HG03066 (cell line): ENCODE results near the gene KRT8.
"Not testable (repeated sequence)": the region's sequence is repeated elsewhere in the genome, so short reads cannot be mapped to it uniquely, and the experiment has no call there.

ENCODE experiments used
- ATAC-seq: cut with Tn5 transposase; IDR thresholded peaks from one replicate; pipeline ENCODE4 v1.9.1; 2021; ENCODE audit warnings: low read depth; ENCODE audit not compliant: unreplicated experiment

Gene KRT8

DNA sequence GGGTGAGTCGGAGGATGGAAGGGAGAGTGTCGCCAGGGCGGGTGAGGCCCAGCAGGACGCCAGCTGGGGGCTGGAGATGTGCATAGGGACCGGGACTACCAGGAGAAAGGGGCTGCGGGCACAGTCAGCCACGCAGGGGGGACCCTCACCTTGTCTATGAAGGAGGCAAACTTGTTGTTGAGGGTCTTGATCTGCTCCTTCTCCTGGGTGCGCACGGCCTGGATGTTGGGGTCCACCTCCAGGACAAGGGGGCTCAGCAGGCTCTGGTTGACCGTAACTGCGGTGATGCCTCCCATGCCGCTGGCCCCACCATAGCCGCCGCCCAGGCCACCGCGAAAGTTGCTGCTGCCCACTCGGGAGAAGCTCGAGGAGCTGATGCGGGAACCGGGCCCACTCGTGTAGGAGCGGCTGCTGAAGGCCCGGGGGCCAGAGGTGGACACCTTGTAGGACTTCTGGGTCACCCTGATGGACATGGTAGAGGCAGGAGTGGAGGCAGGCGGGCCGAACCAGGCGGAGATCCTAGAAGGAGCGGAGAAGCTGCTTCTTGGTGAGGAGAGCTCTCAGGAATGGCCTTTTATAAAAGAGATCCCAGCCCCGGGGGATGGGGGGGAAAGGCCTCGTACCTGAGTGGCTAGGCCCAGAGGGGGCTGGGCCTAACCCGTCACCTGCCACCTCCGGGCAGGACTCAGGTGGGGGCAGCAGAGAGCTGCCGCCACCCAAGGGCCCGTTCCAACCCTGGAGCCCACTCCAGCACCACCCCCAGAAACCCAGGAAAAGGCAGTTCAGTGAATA lies at the start of gene KRT8:
TSS of gene KRT8 (minus strand) at position 568 of the 792 bp plus-strand sequence. CDS start at position 473, 95 bp downstream.
- not testable (repeated sequence) for ATAC-seq

DNA sequence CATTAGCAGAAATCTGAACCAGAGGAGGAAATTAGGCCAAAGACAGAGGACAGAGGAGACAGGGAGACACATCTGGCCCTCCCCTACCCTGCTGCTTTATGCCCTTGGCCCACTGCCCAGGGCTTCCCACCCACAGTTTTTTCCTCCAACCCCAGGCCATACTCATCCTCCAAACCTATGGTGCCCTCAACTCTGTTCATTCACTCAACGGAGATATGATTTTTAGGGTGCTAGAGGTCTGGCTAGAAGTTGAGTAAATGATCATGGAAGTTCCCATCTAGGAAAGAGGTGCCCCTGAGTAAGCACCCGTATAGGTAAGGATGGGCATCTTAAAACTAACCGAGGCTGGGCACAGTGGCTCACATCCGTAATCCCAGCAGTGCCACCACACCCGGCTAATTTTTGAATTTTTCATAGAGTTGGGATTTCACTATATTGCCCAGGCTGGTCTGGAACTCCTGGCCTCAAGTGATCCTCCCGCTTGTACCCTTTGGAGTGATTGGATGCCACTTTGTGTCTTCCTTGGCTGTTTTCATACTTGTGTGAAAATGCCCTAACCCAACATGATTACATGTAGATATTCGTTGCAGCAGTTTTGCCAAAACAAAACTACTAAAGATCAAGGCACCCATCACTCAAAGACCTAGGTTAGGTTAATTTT lies 48.4 kb upstream of the KRT8 start:
- ATAC-seq: no peak

DNA sequence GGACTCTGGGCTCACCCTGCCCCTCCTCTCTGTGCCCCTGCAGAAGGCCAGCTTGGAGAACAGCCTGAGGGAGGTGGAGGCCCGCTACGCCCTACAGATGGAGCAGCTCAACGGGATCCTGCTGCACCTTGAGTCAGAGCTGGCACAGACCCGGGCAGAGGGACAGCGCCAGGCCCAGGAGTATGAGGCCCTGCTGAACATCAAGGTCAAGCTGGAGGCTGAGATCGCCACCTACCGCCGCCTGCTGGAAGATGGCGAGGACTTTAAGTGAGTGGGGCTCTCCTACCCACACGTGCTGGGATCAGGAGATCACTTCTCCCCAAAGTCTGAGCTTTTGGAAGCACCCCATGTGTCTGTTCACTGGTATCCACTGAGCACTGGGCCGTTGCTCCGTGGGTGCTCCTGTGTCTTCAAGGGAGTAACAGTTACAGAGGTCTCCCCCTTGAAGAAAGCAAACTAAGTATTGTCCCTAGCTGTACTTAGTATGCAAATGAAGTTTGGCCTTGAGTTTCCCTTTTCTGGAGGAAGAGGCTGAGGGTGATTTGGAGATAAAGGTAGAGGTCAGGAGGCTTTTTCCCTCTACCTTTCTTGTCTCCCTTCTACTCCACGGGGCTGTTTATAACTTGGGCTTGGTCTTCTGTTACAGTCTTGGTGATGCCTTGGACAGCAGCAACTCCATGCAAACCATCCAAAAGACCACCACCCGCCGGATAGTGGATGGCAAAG lies 47.4 kb upstream of the KRT8 start:
- ATAC-seq: no peak

DNA sequence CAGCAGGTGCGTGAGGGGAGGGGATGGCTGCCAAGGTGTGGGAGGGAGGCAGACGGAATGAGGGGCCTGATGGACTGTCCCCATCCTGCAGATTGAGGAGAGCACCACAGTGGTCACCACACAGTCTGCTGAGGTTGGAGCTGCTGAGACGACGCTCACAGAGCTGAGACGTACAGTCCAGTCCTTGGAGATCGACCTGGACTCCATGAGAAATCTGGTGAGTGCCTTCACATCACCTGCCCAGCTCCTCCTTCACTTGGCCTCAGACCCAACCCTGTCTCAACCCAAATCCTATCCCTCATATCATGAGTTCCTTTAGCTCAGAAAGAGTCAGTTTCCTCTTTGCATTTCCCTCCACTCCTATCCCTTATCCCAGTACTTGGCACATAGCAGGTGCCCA lies 46.8 kb upstream of the KRT8 start:
- ATAC-seq: no peak

DNA sequence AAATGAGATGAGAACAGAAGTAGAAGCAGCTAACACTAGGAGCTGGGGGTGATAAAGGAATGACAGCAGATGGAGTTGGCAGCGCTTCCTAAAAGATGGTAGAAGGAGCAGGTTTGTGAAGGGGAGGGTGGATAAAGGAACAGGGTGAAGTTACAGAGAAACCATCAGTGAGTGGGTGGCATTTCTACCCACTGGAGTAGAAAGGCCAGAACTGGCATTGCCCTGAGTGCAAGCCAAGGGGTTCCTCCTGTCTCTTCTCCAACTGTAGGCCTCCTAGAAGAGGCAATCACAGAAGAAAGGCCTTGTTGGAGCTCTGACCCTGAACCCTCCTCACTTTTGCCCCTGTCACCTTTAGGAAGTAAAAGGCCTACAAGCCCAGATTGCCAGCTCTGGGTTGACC lies 46.2 kb upstream of the KRT8 start:
- ATAC-seq: no peak

DNA sequence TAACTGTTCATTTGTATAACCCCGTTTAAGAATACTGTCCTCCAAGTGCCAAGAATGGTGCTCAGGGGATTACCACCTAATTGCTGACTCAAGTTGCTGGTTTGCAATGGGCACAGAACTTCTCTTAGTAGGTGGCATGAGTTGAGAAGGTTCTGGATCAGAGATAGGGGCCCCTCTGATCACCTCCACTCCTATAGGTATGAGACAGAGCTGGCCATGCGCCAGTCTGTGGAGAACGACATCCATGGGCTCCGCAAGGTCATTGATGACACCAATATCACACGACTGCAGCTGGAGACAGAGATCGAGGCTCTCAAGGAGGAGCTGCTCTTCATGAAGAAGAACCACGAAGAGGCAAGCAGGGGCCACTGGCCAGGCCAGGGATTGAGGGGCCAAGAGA lies 45.7 kb upstream of the KRT8 start:
- no peak for ATAC-seq

DNA sequence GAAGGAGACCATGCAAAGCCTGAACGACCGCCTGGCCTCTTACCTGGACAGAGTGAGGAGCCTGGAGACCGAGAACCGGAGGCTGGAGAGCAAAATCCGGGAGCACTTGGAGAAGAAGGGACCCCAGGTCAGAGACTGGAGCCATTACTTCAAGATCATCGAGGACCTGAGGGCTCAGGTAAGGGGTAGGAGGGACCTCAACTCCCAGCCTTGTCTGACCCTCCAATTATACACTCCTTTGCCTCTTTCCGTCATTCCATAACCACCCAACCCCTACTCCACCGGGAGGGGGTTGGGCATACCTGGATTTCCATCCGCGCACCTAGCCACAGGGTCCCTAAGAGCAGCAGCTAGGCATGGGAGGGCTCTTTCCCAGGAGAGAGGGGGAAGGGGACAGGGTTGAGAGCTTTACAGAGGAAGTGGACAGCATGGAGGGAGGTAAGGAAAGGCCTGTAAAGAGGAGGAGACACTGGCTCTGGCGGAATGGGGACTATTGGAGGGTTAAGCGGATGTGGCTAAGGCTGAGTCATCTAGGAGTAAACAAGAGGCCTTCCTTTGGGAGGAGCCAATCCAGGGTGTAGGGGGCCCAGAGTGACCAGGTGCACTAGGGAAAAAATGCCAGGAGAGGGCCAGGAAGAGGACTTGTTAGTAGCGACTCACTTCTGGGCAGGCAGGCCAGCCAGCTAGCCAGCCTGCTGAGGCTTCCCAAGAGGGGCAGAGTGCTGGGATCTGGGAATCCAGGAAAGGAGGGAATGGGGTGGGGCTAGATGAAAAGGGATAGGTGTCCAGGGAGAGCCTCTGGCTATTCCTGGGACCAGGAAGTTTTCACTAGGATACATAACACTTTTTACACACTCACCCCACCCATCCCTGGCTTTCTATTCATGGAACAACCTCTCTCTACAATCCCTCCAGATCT lies 44.8 kb upstream of the KRT8 start:
- ATAC-seq: no peak

DNA sequence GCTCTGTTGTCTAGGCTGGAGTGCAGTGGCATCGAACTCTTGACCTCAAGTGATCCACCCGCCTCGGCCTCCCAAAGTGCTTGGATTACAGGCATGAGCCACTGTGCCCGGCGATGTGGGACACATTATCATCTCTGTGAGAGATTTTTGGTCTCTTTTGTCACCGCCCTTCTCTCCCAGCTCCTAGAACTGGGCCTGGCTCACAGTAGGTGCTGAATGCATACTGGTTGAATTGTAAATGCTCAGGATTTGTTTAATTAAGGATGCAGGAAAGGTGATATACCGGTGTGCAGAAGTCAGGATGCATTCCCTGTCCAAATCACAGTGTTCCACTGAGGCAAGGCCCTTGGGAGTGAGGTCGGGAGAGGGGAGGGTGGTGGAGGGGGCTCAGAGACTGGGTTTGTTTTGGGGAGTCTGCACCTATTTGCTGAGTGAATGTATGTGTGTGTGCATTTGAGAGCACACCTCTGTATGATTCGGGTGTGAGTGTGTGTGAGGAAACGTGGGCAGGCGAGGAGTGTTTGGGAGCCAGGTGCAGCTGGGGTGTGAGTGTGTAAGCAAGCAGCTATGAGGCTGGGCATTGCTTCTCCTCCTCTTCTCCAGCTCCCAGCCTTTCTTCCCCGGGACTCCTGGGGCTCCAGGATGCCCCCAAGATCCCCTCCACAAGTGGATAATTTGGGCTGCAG lies 43.0 kb upstream of the KRT8 start:
- no peak for ATAC-seq

DNA sequence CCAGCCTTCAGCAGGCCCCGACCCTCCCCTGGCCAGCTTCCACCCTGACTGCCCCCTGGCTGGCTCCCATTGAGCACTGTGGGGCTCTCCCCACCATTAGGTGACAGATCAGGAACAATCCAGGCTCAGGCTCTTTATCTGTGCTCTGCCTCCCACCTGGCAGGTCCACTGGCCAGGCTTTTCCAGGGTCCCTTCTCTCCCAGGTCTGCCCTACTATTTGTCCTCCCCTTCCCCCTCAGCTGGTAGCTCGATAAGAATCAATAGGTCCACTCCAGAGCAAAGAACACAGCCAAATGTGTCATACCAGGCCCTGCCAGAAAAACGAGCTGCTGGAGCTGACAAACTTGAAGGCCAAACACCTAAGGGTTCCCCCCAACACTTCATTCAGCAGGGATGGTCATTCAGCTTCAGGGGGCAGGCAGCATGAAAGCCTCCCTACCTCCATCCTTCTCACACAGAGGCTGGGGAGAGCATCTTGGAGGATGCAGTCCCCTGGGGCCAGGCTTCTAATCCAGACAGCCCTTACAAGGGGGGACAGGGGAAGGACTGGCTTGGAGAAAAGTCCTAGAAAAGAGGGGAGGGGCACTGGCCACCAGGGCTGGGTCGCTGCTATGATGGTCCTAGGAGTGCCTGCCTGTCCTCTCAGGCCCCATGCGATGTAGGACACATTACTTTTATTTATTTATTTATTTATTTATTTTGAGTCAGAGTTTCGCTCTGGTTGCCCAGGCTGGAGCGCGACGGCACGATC lies 42.1 kb upstream of the KRT8 start:
- no peak for ATAC-seq

DNA sequence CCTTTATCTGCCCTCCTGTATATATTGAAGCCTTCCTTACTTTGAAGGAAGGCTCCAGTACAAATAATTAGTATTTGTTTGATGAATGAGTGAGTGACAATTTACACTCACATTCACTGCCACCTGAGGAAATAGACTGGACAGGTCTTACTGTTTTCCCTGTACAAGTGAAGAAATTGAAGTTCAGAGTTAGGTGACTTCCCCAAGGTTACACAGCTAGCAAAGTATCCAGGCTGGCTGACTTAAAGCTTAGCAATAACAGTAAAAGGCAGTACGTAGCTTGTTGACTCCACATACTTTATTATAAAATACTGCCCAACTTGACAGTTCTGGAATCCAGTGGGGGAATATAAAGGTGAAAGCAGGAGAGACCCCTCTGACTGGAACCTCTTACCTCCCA lies 41.5 kb upstream of the KRT8 start:
- ATAC-seq: no peak

DNA sequence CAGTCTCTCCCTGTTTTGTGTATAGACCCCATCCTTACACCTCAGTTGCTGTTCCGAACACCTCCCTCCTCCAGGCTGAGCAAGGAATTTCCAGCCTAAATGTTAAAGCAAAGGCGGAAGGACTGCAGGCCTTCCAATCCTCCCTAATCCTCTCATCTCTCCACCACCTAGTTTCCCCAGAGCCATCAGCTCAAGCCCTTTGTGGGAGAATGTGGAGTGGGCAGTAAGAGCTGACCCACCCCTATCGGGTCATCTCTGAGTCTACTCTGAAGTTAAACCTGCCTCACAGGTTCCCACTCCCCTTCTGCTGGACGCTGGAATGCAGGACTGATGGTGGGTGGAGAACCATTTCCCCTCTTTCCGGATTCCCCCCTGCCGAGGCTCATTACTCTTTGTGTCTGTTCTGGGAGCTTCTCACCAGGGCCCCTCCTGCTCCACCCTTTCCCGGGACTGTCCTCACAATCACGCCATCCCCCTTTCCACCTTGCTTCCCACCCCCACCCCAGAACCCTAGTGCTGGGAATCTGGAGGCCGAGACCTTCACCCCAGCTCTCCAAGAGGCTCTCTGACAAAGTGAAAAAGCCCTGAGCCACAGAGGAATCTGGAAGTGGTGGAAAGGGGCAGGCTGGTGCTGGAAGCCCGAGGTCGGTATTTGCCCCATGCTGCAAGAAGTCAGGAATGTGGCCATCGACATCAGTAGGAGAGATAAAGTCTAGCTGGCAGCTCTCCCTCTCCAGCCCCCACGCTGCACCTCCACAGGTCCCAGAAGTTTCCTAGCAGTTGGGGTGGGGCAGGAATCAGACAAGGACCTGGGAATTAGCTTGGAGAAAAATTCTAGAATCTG lies 40.7 kb upstream of the KRT8 start:
- no peak for ATAC-seq

DNA sequence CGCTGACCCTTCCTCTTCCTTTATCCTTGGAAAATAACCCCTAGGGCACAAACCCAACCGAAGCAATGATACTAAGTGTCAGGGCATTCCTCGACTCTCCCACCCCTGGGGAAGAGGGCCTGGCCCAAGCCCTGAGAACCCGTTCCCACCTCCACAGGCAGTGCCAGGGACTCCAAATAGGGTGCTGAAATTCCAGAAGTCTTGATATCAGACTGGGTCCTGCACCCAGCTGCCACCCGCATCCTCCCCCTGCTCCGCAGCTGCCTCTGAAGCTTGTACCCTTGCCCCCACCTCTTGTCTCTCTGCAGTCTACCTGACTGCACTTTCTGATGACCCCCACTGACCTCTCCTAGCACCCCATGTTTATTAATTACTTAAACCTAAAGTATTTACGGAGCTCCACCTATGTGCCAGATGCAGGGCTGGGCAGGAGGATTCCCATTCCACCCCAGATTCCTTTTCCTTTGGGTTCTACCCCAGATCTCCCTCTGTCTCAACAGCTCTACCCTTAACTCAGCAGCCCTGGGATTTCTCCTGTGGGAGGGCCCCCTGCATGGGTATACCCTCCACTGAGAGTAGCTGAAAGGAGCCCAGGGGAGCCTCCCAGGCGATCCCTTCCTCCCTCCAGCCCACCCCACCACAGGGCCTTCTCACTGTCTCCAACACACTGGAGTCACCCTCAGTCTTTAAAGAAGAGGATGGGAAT lies 40.0 kb upstream of the KRT8 start:
- no peak for ATAC-seq

DNA sequence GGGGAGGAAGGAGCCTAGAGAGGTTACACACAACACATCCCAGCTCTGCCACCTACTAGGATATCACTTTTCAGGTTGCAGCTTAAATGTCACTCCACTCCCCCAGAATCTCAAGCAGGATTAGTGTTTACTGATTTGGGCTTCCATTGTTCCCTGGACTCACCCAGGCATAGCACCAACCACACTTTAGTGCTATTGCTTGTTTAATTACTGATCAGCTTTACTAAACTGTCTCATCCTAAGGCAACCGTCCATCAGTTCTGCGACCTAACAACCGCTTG lies 38.0 kb upstream of the KRT8 start:
- no peak for ATAC-seq

DNA sequence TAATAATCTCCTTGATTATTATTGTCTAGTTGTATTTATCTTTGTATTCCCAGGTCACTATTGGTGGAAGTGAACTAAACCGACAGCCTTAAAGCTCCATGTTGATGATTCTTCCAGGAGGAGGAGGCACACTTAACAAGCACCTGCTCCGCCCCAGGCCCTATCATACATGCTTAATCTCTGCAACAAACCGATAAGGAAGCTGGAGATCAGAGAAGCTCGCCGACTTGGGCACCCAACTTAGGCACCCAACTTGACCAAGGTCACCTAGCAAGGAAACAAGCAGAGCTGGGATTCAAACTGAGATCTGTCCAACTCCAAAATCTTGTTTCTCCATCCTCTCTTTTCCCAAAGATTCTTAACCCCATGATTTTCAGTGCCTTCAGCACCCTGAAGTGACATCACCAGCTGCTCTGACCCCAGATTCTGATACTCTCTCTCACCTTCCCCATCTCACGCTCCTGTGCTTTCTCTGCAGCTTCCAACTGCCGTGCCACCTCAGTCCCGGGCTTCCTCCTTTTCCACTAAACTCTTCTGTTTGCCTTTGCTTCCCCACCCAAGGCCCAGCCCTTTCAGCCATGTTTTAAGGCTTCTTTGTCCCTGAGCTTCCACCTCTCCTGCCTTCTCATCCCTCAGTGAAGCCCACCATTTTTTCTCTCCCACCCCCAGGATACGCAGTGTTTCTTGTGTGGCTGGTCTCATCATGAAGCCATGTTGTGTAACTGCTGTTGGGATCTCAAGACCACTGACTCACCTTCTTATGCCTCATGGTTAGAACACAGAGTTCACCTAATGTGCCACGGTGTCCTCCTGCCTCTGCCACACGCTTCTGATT lies 37.4 kb upstream of the KRT8 start:
- ATAC-seq: no peak

DNA sequence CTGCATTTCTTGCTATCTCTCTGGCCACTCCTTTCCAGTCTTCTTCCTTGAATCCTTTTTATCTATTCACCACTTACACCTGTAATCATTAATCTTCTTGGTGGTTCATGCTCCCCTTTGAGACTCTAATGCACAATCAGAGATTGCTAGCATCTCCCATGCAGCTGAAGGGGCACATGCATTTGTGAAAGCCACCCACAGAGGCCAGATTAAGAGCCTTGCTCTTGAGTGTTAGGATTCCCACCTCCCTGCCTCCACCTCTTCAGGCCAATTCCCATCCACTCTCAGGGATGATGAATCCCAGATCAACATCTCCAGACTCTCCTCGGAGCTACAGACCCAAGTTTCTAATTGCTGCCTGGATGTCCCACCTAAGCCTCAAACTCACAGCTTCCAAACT lies 24.7 kb upstream of the KRT8 start:
- ATAC-seq: no peak

DNA sequence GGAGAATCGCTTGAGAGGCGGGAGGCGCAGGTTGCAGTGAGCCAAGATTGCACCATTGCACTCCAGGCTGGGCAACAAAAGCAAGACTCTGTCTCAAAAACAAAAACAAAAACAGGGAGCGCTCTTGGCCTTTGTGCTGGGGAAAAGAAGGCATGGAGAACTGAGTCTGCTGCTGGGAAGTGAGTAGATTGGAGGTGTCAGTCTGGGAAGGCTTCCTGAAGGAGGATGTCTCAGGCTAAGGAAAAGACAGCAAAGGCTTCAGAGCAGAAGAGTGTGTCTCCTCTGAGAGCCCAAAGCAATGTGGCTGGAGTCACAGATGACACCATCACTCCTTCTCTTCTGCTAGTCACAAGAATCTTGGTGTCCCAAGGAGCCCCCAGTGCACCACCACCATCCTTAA lies 23.1 kb upstream of the KRT8 start:
- ATAC-seq: no peak

DNA sequence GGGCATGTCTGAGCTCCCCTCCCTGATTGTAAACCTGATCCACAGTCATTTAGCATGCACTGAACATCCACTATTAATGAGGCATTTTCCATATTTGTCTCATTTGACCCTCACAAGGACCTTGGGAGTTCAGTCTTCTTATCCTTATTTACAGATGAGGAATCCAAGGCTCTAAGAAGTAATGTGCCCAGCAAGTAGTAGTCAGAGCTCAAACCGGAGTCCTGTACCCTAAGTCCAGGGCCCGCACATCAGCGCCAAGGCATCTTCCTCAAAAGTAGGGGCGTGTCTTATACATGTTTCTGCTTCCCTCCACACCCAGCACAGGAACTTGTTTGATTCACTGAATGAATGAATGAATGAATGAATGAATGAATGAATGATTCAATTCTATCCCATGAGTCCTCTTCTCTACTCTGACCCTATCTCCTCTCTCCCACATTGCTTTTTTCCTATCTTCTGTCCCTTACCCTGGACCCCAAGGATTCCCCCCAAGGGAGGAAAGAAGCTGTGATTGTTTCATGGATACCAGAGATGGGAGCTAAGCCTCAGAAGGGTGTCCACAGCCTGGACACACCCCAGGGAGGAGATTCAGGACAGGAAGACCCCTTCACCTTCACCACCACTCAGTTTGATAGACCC lies 21.8 kb upstream of the KRT8 start:
- ATAC-seq: no peak
